Skeletal muscle tissue (tissue), 4 donors: ENCODE measurements around the gene HEXD. TPM values are rescaled to one million over a fixed set of nuclear protein-coding genes. Genes with fewer than 3 reads are reported as not detected.

Experiments
- H3K27ac ChIP-seq: one replicate; pipeline ENCODE4 v1.7.0; 2013; ENCODE audit warnings: mild to moderate bottlenecking, low read depth, low read length, inconsistent platforms
- H3K27me3 ChIP-seq, 3 donors: one replicate each; pipeline ENCODE4 v1.7.0; 2013; ENCODE audit warnings: low read length in 3 of 3; ENCODE audit not compliant: control insufficient read depth in 3 of 3, insufficient read depth in 3 of 3
- H3K36me3 ChIP-seq, 3 donors: one replicate each; pipeline ENCODE4 v1.7.0; 2013; ENCODE audit warnings: low read length in 3 of 3; ENCODE audit not compliant: control insufficient read depth in 3 of 3, insufficient read depth in 3 of 3
- H3K4me1 ChIP-seq, 3 donors: one replicate each; pipeline ENCODE4 v1.7.0; 2013; ENCODE audit warnings: low read length in 3 of 3, mild to moderate bottlenecking in 3 of 3; ENCODE audit not compliant: control insufficient read depth in 3 of 3, insufficient read depth in 3 of 3
- H3K4me3 ChIP-seq, 3 donors: one replicate each; pipeline ENCODE4 v1.7.0; 2013; ENCODE audit warnings: low read length in 3 of 3
- H3K9ac ChIP-seq, 3 donors: one replicate each; pipeline ENCODE4 v1.7.0; 2013; ENCODE audit warnings: low read length in 3 of 3, mild to moderate bottlenecking in 3 of 3, moderate library complexity in 2 of 3, low read depth in 1 of 3
- H3K9me3 ChIP-seq, 3 donors: one replicate each; pipeline ENCODE4 v1.7.0; 2013; ENCODE audit warnings: low read length in 3 of 3; ENCODE audit not compliant: control insufficient read depth in 3 of 3
- total RNA-seq: library from RNA; depleted of rRNA; stranded (reverse); fragments of >200 nt; gene quantifications from one replicate; pipeline ENCODE4 v1.2.3, GENCODE V29; 2014
- donor health status: Osteomylitis.

Gene HEXD
- total RNA-seq, 1 donor from 2014 or later, result 11.5 TPM

- Histone ChIP-seq H3K27me3 (no peaks in the 10 kb centered on the region), H3K9ac (no peak overlapping the region), H3K4me3 (no peak overlapping the region), H3K4me1 (peaks cover 0 to 9% (median 6%) of the 10 kb centered on the region in 3 donors), H3K36me3 (peaks cover 62 to 80% (median 69%) of the 10 kb centered on the region in 3 donors), H3K9me3 (no peaks in the 10 kb centered on the region), H3K27ac (no peak overlapping the region)
Observed at GRCh38 chr17:82464567-82464929, 46.4 kb downstream of the HEXD start.

GRCh38 chr17:82465023-82465603 is 47.0 kb downstream of the HEXD start:
- Histone ChIP-seq H3K36me3 (peaks cover 65 to 83% (median 73%) of the 10 kb centered on the region in 3 donors), H3K27ac (no peak overlapping the region), H3K27me3 (no peaks in the 10 kb centered on the region), H3K9ac (no peak overlapping the region), H3K4me1 (peaks cover 0 to 8% (median 6%) of the 10 kb centered on the region in 3 donors), H3K9me3 (no peaks in the 10 kb centered on the region), H3K4me3 (no peak overlapping the region)

GRCh38 chr17:82468692-82469091 is 50.5 kb downstream of the HEXD start:
- no peak overlapping the region for H3K4me3 ChIP-seq
- H3K36me3 ChIP-seq, result peaks cover 41 to 61% (median 53%) of the 10 kb centered on the region in 3 donors
- H3K9me3 ChIP-seq, result no peaks in the 10 kb centered on the region

GRCh38 chr17:82470065-82470464 is 51.9 kb downstream of the HEXD start:
- Histone ChIP-seq H3K27ac (no peak overlapping the region), H3K4me3 (no peak overlapping the region), H3K9me3 (no peaks in the 10 kb centered on the region), H3K36me3 (peaks cover 34 to 55% (median 51%) of the 10 kb centered on the region in 3 donors), H3K4me1 (peaks cover 0 to 2% (median 0%) of the 10 kb centered on the region in 3 donors), H3K9ac (no peak overlapping the region), H3K27me3 (no peaks in the 10 kb centered on the region)

More at GRCh38 chr17:82468692-82469091, 50.5 kb downstream of the HEXD start:
- Histone ChIP-seq H3K27ac (no peak overlapping the region), H3K9ac (no peak overlapping the region), H3K4me1 (peaks cover 0 to 7% (median 6%) of the 10 kb centered on the region in 3 donors), H3K27me3 (no peaks in the 10 kb centered on the region)

- no peaks in the 10 kb centered on the region for H3K9me3 ChIP-seq
- H3K36me3 ChIP-seq, result peaks cover 32 to 43% (median 43%) of the 10 kb centered on the region in 3 donors
- no peaks in the 10 kb centered on the region for H3K27me3 ChIP-seq
- no peak overlapping the region for H3K4me3 ChIP-seq
- peaks cover 0 to 2% (median 0%) of the 10 kb centered on the region in 3 donors for H3K4me1 ChIP-seq
- no peak overlapping the region for H3K9ac ChIP-seq
- H3K27ac ChIP-seq, result no peak overlapping the region
Observed at GRCh38 chr17:82474223-82475010, 56.3 kb downstream of the HEXD start.

- peaks cover 0 to 3% (median 2%) of the 10 kb centered on the region in 3 donors for H3K4me1 ChIP-seq
- H3K27ac ChIP-seq, result no peak overlapping the region
- no peaks in the 10 kb centered on the region for H3K27me3 ChIP-seq
- H3K4me3 ChIP-seq, result no peak overlapping the region
- H3K36me3 ChIP-seq, result peaks cover 38 to 49% (median 47%) of the 10 kb centered on the region in 3 donors
- no peak overlapping the region for H3K9ac ChIP-seq
- no peaks in the 10 kb centered on the region for H3K9me3 ChIP-seq
Observed at GRCh38 chr17:82475458-82475857, 57.3 kb downstream of the HEXD start.

- peaks cover 49 to 60% (median 49%) of the 10 kb centered on the region in 3 donors for H3K36me3 ChIP-seq
Observed at GRCh38 chr17:82477934-82478333, 59.8 kb downstream of the HEXD start.

GRCh38 chr17:82479602-82480001 is 61.5 kb downstream of the HEXD start:
- Histone ChIP-seq H3K27ac (no peak overlapping the region), H3K27me3 (no peaks in the 10 kb centered on the region), H3K36me3 (peaks cover 59 to 69% (median 60%) of the 10 kb centered on the region in 3 donors), H3K4me1 (peaks cover 0 to 3% (median 2%) of the 10 kb centered on the region in 3 donors), H3K9me3 (no peaks in the 10 kb centered on the region), H3K9ac (no peak overlapping the region), H3K4me3 (no peak overlapping the region)

More at GRCh38 chr17:82477934-82478333, 59.8 kb downstream of the HEXD start:
- no peak overlapping the region for H3K9ac ChIP-seq
- peaks cover 0 to 3% (median 2%) of the 10 kb centered on the region in 3 donors for H3K4me1 ChIP-seq
- no peak overlapping the region for H3K27ac ChIP-seq
- H3K4me3 ChIP-seq, result no peak overlapping the region
- H3K9me3 ChIP-seq, result no peaks in the 10 kb centered on the region
- H3K27me3 ChIP-seq, result no peaks in the 10 kb centered on the region

GRCh38 chr17:82480318-82480717 is 62.2 kb downstream of the HEXD start:
- no peak overlapping the region for H3K9ac ChIP-seq
- H3K27me3 ChIP-seq, result no peaks in the 10 kb centered on the region
- H3K27ac ChIP-seq, result no peak overlapping the region
- H3K36me3 ChIP-seq, result peaks cover 59 to 70% (median 61%) of the 10 kb centered on the region in 3 donors
- H3K9me3 ChIP-seq, result no peaks in the 10 kb centered on the region
- H3K4me3 ChIP-seq, result no peak overlapping the region
- H3K4me1 ChIP-seq, result peaks cover 0 to 3% (median 0%) of the 10 kb centered on the region in 3 donors

- Histone ChIP-seq H3K36me3 (peaks cover 66 to 78% (median 70%) of the 10 kb centered on the region in 3 donors), H3K4me1 (peaks cover 0 to 8% (median 0%) of the 10 kb centered on the region in 3 donors), H3K9me3 (no peaks in the 10 kb centered on the region), H3K27me3 (no peaks in the 10 kb centered on the region), H3K4me3 (no peak overlapping the region), H3K9ac (no peak overlapping the region), H3K27ac (no peak overlapping the region)
Observed at GRCh38 chr17:82483204-82483660, 65.1 kb downstream of the HEXD start.
